Hindlimb muscle (tissue), 1 donor: ENCODE measurements around the gene TECTB. TPM values are rescaled to one million over a fixed set of nuclear protein-coding genes. Genes with fewer than 3 reads are reported as not detected.

ENCODE experiments used
- DNase-seq: peaks from one replicate; pipeline ENCODE4 v3.0.0-alpha.2; 2013
- polyA plus RNA-seq: library from polyadenylated mRNA; unstranded; fragments of 120-200 nt; gene quantifications from one replicate; pipeline ENCODE4 v1.2.1, GENCODE V29; 2013; ENCODE audit not compliant: insufficient read length

Gene TECTB
- polyA plus RNA-seq, 1 donor, result not detected

DNA sequence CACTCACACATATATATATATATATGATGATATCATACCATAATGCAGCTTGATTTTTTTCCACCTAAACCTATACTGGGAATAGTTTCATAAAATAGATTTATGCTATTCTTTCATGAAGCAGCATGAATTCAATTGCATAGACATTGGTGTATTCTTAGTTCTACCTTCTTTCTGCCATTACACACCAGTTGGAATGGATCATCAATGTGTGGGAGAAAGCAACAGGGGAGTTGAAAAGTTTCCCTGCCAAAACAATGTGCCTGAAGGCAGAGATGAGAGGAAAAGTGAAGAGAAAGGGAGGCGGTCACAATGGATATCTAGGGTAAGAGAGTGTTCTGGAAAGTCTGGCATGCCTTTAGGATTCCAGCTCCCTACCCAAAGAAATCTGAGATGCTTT, 65.6 kb downstream of the TECTB start:
- DNase-seq, result no peak

- no peak for DNase-seq
Measured at GRCh38 chr10:112349521-112350085, 66.4 kb downstream of the TECTB start.

DNA sequence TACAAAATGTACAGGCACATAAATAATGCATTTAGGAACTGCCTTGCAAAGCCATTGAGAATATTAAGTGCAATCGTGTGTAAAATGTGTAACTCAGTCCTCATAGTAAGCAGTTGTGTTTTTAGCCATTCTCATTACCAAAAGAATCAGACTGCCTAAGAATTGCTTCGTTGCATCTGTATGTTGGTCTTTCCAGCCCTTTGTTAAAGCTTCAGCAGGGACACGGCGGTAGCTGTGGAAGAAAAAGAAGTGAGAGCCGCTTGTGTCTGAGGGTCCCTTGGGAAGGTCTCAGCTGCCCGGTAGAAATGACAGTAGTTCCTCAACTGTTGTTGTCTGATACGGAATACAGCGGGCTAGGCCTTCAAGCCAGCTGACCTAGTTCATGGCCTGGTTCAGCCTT, 67.9 kb downstream of the TECTB start:
- DNase-seq, result no peak

- DNase-seq, result no peak
Measured at GRCh38 chr10:112352044-112352443, 68.8 kb downstream of the TECTB start.

GRCh38 chr10:112353046-112353445, 69.8 kb downstream of the TECTB start:
- no peak for DNase-seq

Other genes with a start within 250 kb of the TECTB start
- 15.6 TPM for gene GPAM, start 99.6 kb upstream of the TECTB start, polyA plus RNA-seq
- 3.1 TPM for gene ACSL5, start 90.7 kb downstream of the TECTB start, polyA plus RNA-seq
- 29.3 TPM for gene ZDHHC6, start 163.5 kb downstream of the TECTB start, polyA plus RNA-seq
- 14.1 TPM for gene VTI1A, start 163.8 kb downstream of the TECTB start, polyA plus RNA-seq